Neural crest cell (in vitro differentiated cells): ENCODE measurements around the gene SOCS3. TPM values are rescaled to one million over a fixed set of nuclear protein-coding genes. Genes with fewer than 3 reads are reported as not detected.

Source experiments
- DNase-seq: peaks from one replicate; pipeline ENCODE4 v3.0.0; 2021; ENCODE audit warnings: low read depth, mixed read lengths, low spot score
- H3K27ac Mint-ChIP-seq: one replicate; pipeline ENCODE4 v1.8.0; 2021; ENCODE audit warnings: mild to moderate bottlenecking, mixed read lengths; ENCODE audit not compliant: unreplicated experiment
- H3K27me3 Mint-ChIP-seq: 2 replicates; pipeline ENCODE4 v1.8.0; 2021; ENCODE audit warnings: low read depth, mild to moderate bottlenecking, mixed read lengths
- H3K36me3 Mint-ChIP-seq: 2 replicates; pipeline ENCODE4 v1.8.0; 2021; ENCODE audit warnings: low read depth, mild to moderate bottlenecking, mixed read lengths
- H3K4me1 Mint-ChIP-seq: 2 replicates; pipeline ENCODE4 v1.8.0; 2021; ENCODE audit warnings: mixed read lengths
- H3K4me3 Mint-ChIP-seq: one replicate; pipeline ENCODE4 v1.8.0; 2021; ENCODE audit warnings: mild to moderate bottlenecking, mixed read lengths
- H3K9me3 Mint-ChIP-seq: 2 replicates; pipeline ENCODE4 v1.8.0; 2021; ENCODE audit warnings: mixed read lengths
- CTCF ChIP-seq: fragments of 200-600 bp; sonication (generic); conservative IDR thresholded peaks from 2 replicates; pipeline ENCODE4 v1.5.0; 2021; ENCODE audit warnings: antibody characterized with exemption, mild to moderate bottlenecking
- total RNA-seq: library from RNA; stranded (reverse); gene quantifications from 2 replicates; pipeline ENCODE4 v1.2.1, GENCODE V29; 2021

SOCS3 gene
- total RNA-seq, 1 donor from 2014 or later, result 6.1 TPM

DNA sequence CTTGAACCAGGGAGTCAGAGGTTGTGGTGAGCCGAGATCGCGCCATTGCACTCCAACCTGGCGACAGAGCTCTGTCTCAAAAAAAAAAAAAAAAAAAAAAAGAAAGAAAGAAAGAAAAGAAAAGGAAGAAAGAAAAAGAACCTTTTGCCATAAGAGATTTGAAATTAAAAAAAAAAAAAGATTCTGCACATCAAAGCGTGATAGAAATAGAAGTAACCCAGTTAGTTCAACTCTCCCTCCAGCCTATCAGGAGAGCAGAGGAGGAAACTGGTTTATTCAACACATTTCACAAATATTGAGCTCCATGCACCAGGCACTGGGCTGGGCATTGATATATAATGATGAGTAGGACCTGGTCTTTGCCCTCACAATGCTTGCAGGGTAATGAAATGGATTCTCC lies 2.4 kb upstream of the SOCS3 start:
- peaks cover 28% of the 10 kb centered on the region for H3K27me3 Mint-ChIP-seq
- TF ChIP-seq CTCF, result no peak
- no peaks in the 10 kb centered on the region for H3K36me3 Mint-ChIP-seq
- H3K9me3 Mint-ChIP-seq, result no peaks in the 10 kb centered on the region
- H3K4me1 Mint-ChIP-seq, result peaks cover 44% of the 10 kb centered on the region
- DNase-seq, result no peak
- peak overlapping the region; percentile 53 for H3K4me3 Mint-ChIP-seq
- H3K27ac Mint-ChIP-seq, result no peak overlapping the region

- H3K36me3 Mint-ChIP-seq, result no peaks in the 10 kb centered on the region
- H3K4me3 Mint-ChIP-seq, result peak overlapping the region; percentile 86
- peaks cover 37% of the 10 kb centered on the region for H3K27me3 Mint-ChIP-seq
- DNase-seq, result no peak
- no peaks in the 10 kb centered on the region for H3K9me3 Mint-ChIP-seq
- H3K4me1 Mint-ChIP-seq, result peaks cover 36% of the 10 kb centered on the region
- no peak overlapping the region for H3K27ac Mint-ChIP-seq
- TF ChIP-seq CTCF, result no peak
These were observed 1.4 kb upstream of the SOCS3 start for GRCh38 chr17:78361225-78361701.

DNA sequence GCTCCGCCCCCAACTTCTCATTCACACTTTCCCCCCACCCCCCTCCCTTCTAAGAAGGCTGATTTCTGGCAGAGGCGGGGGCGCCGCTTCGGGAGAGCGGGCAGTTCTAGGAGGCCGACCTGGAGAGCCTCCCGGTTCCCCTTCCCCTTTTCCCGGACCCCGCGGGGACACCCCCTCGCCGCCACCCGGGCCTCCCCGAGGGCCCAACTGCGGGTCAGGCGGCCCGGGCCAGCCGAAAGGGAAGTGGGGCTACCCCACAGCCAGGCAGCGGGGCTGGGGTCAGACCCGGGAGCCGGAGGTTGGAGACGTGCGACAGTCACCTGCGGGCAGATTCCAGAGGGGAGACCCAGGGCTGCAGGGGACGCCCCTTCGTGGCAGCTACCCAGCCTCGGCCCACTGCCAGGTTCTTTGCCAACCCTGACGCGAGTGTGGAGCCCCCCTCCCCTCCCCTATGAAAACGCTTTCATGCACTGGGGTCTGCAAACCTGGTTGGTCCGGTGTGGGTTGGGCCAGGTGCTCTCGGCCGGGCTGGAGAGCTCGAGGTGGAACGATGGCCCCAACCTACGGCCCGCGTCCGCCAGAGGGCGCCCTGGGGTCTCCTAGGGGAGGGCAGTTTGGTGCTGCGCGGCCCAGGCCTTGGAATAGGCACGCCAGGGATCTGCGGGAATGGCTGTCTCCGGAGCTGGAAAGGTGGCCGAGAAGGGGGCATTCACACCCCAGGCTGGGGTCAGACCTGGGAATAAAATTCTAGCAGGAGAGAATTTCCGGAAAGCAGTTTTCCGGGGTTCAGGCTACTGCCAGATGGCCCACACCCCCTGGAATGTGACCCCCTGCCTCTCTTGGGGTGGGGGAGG lies 721 bp upstream of the SOCS3 start:
- H3K27me3 Mint-ChIP-seq, result peaks cover 43% of the 10 kb centered on the region

DNA sequence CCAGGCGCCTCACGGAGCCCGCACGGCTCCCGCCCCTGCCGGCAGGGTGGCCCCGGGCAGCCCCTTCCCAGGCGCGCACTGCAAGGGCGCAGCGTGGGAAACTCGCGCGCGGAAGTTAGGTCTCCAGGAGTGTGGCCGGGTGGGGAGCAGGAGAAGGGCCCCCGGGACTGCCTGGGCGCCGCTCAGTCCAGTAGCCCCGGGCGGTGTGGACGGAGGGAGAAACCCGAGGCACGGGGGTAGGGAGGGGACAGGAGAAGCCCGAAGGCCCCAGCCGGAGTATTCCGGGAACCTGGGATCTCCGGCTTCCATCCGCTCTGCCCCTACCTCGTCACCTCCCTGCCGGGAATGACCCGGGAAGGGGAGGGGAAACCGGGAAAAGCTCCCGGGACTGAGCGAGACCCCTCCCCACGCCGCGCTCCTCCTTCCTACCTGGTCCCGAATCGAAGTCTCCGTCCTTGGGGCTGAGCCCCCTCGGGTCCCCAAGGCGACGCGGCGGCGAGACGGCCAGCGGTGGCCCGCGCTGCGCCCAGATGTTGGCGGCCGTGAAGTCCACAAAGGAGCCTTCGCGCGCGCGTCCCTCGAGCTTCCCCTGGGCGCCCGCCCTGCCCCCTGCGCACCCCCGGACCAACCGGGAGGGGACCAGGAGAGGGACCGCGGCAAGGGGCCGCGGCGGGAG lies 418 bp downstream of the SOCS3 start:
- no peak for TF ChIP-seq CTCF
- H3K27ac Mint-ChIP-seq, result no peak overlapping the region
- H3K27me3 Mint-ChIP-seq, result peaks cover 50% of the 10 kb centered on the region
- no peaks in the 10 kb centered on the region for H3K36me3 Mint-ChIP-seq
- H3K4me1 Mint-ChIP-seq, result peaks cover 29% of the 10 kb centered on the region
- no peaks in the 10 kb centered on the region for H3K9me3 Mint-ChIP-seq
- DNase-seq, result peak; percentile 33
- H3K4me3 Mint-ChIP-seq, result peak overlapping the region; percentile 82

More for the DNA sequence above, 721 bp upstream of the SOCS3 start:
- Mint-ChIP-seq H3K27ac (no peak overlapping the region), H3K9me3 (no peaks in the 10 kb centered on the region), H3K36me3 (no peaks in the 10 kb centered on the region), H3K4me1 (peaks cover 36% of the 10 kb centered on the region), H3K4me3 (peak overlapping the region; percentile 86)
- peak; percentile 95 for TF ChIP-seq CTCF
- peak; percentile 94 for DNase-seq

GRCh38 chr17:78358538-78359320 lies 1.1 kb downstream of the SOCS3 start:
- Mint-ChIP-seq H3K36me3 (no peaks in the 10 kb centered on the region), H3K4me3 (peak overlapping the region; percentile 83), H3K9me3 (no peaks in the 10 kb centered on the region), H3K27ac (no peak overlapping the region), H3K27me3 (peaks cover 50% of the 10 kb centered on the region), H3K4me1 (peaks cover 25% of the 10 kb centered on the region)
- no peak for TF ChIP-seq CTCF
- no peak for DNase-seq
